Loucy (cell line): Measurements from ENCODE around the gene AGRN.

ENCODE experiments used
- H2AFZ ChIP-seq: fragments of 200-600 bp; sonication (generic); 2 replicates; pipeline ENCODE4 v1.6.0; 2016; ENCODE audit warnings: antibody characterized with exemption, mild to moderate bottlenecking, low read length, moderate library complexity
- H3F3A ChIP-seq: fragments of 200-600 bp; 2 replicates; pipeline ENCODE4 v1.6.0; 2016; ENCODE audit warnings: antibody characterized with exemption, low read depth, mild to moderate bottlenecking
- H3K27me3 ChIP-seq: fragments of 200-600 bp; sonication (generic); 2 replicates; pipeline ENCODE4 v1.6.1; 2014; ENCODE audit warnings: low read length, mild to moderate bottlenecking; ENCODE audit not compliant: insufficient read depth, poor library complexity, severe bottlenecking
- H3K36me3 ChIP-seq: fragments of 200-600 bp; sonication (generic); 2 replicates; pipeline ENCODE4 v1.6.1; 2016; ENCODE audit warnings: low read length; ENCODE audit not compliant: insufficient read depth
- H3K4me1 ChIP-seq: fragments of 200-600 bp; sonication (generic); 2 replicates; pipeline ENCODE4 v1.5.1; 2014; ENCODE audit warnings: low read length, mild to moderate bottlenecking; ENCODE audit not compliant: insufficient read depth, poor library complexity, severe bottlenecking
- H3K4me2 ChIP-seq: fragments of 200-600 bp; sonication (generic); 2 replicates; pipeline ENCODE4 v1.6.0; 2014; ENCODE audit warnings: antibody characterized with exemption, low read length, low read depth, mild to moderate bottlenecking; ENCODE audit not compliant: poor library complexity, severe bottlenecking
- H3K4me3 ChIP-seq: fragments of 200-600 bp; sonication (generic); 2 replicates; pipeline ENCODE4 v1.5.1; 2014; ENCODE audit warnings: low read length, mild to moderate bottlenecking, mixed read lengths; ENCODE audit not compliant: poor library complexity, severe bottlenecking
- H3K79me2 ChIP-seq: fragments of 200-600 bp; sonication (generic); 2 replicates; pipeline ENCODE4 v1.6.1; 2014; ENCODE audit warnings: low read length; ENCODE audit not compliant: insufficient read depth
- H3K9ac ChIP-seq: fragments of 200-600 bp; sonication (generic); 2 replicates; pipeline ENCODE4 v1.6.0; 2014; ENCODE audit warnings: mild to moderate bottlenecking, low read depth, low read length, moderate library complexity; ENCODE audit not compliant: poor library complexity, severe bottlenecking
- H3K9me2 ChIP-seq: fragments of 200-600 bp; sonication (generic); replicated peaks from 2 replicates; pipeline ENCODE4 v1.6.1; 2016; ENCODE audit warnings: low read depth, low read length, mixed read lengths
- H3K9me3 ChIP-seq: fragments of 200-600 bp; sonication (generic); 2 replicates; pipeline ENCODE4 v1.6.1; 2014; ENCODE audit warnings: mild to moderate bottlenecking, antibody characterized with exemption, low read length, low read depth; ENCODE audit not compliant: insufficient read depth
- H4K20me1 ChIP-seq: fragments of 200-600 bp; sonication (generic); 2 replicates; pipeline ENCODE4 v1.6.0; 2014; ENCODE audit warnings: antibody characterized with exemption, low read length, mild to moderate bottlenecking; ENCODE audit not compliant: insufficient read depth, poor library complexity, severe bottlenecking
- EZH2phosphoT487 ChIP-seq: fragments of 200-600 bp; IDR thresholded peaks from 2 replicates; pipeline ENCODE4 v1.6.1; 2018; ENCODE audit warnings: antibody characterized with exemption, mild to moderate bottlenecking, moderate library complexity, borderline replicate concordance
- TF ChIP-seq, protein P1 (sequence below): fragments of 200-600 bp; sonication (generic); conservative IDR thresholded peaks from 2 replicates; pipeline ENCODE4 v1.5.1; 2014; ENCODE audit warnings: mild to moderate bottlenecking, antibody characterized with exemption, low read length

Gene AGRN

DNA sequence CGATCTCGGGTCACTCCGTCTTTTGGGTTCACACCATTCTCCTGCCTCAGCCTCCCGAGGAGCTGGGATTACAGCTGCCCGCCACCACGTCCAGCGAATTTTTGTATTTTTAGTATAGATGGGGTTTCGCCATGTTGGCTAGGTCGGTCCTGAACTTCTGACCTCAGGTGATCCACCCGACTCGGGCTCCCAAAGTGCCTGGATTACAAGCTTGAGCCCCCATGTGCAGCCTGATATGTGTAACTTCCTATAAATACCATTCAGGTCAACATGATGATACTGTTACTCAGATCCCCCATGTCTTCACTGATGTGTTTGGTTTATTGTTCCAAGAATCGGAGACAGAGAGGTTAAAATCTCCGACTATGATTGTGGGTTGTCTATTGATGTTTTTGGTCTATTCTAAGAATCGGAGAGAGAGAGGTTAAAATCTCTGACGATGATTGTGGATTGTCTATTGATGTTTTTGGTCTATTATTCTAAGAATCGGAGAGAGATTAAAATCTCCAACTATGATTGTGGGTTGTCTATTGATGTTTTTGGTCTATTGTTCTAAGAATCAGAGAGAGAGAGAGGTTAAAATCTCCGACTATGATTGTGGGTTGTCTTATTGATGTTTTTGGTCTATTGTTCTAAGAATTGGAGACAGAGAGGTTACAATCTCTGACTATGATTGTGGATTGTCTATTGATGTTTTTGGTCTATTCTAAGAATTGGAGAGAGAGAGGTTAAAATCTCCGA lies 78.9 kb downstream of the AGRN start:
- H3K4me2 ChIP-seq: no peak overlapping the region
- H2AFZ ChIP-seq: no peak overlapping the region

DNA sequence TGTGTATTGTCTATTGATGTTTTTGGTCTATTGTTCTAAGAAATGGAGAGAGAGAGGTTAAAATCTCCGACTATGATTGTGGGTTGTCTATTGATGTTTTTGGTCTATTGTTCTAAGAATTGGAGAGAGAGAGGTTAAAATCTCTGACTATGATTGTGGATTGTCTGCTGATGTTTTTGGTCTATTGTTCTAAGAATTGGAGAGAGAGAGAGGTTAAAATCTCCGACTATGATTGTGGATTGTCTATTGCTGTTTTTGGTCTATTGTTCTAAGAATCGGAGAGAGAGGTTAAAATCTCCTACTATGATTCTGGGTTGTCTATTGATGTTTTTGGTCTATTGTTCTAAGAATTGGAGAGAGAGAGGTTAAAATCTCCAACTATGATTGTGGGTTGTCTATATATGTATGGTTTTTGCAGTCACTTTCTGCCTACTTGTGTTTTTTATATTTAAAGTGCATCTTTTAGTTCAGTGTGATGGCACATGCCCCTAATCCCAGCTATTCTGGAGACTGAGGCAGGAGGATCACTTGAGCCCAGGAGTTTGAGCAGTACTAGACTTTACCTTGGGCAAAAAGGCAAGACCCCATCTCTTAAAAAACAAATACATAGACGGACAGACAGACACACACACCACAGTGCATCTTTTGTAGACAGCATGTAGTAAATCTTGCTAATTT lies 79.7 kb downstream of the AGRN start:
- no peaks in the 10 kb centered on the region for H3F3A ChIP-seq
- no peaks in the 10 kb centered on the region for H4K20me1 ChIP-seq
- no peaks in the 10 kb centered on the region for H3K79me2 ChIP-seq
- no peak overlapping the region for H3K9ac ChIP-seq
- no peak for TF ChIP-seq EZH2phosphoT487
- TF ChIP-seq, protein P1, sequence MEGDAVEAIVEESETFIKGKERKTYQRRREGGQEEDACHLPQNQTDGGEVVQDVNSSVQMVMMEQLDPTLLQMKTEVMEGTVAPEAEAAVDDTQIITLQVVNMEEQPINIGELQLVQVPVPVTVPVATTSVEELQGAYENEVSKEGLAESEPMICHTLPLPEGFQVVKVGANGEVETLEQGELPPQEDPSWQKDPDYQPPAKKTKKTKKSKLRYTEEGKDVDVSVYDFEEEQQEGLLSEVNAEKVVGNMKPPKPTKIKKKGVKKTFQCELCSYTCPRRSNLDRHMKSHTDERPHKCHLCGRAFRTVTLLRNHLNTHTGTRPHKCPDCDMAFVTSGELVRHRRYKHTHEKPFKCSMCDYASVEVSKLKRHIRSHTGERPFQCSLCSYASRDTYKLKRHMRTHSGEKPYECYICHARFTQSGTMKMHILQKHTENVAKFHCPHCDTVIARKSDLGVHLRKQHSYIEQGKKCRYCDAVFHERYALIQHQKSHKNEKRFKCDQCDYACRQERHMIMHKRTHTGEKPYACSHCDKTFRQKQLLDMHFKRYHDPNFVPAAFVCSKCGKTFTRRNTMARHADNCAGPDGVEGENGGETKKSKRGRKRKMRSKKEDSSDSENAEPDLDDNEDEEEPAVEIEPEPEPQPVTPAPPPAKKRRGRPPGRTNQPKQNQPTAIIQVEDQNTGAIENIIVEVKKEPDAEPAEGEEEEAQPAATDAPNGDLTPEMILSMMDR: no peak
- peaks cover 12% of the 10 kb centered on the region for H3K4me1 ChIP-seq
- no peaks in the 10 kb centered on the region for H3K27me3 ChIP-seq
- no peak overlapping the region for H3K4me3 ChIP-seq
- H3K36me3 ChIP-seq: no peaks in the 10 kb centered on the region
- no peak overlapping the region for H2AFZ ChIP-seq
- H3K9me3 ChIP-seq: no peaks in the 10 kb centered on the region
- H3K9me2 ChIP-seq: no peaks in the 10 kb centered on the region
- no peak overlapping the region for H3K4me2 ChIP-seq

More for the DNA sequence above, 78.9 kb downstream of the AGRN start:
- no peaks in the 10 kb centered on the region for H3K27me3 ChIP-seq
- no peaks in the 10 kb centered on the region for H3K9me2 ChIP-seq
- no peak for TF ChIP-seq EZH2phosphoT487
- TF ChIP-seq, protein P1: no peak
- no peaks in the 10 kb centered on the region for H3F3A ChIP-seq
- no peaks in the 10 kb centered on the region for H4K20me1 ChIP-seq
- H3K9ac ChIP-seq: no peak overlapping the region
- H3K79me2 ChIP-seq: no peaks in the 10 kb centered on the region
- no peaks in the 10 kb centered on the region for H3K36me3 ChIP-seq
- peaks cover 4% of the 10 kb centered on the region for H3K4me1 ChIP-seq
- no peaks in the 10 kb centered on the region for H3K9me3 ChIP-seq
- no peak overlapping the region for H3K4me3 ChIP-seq

DNA sequence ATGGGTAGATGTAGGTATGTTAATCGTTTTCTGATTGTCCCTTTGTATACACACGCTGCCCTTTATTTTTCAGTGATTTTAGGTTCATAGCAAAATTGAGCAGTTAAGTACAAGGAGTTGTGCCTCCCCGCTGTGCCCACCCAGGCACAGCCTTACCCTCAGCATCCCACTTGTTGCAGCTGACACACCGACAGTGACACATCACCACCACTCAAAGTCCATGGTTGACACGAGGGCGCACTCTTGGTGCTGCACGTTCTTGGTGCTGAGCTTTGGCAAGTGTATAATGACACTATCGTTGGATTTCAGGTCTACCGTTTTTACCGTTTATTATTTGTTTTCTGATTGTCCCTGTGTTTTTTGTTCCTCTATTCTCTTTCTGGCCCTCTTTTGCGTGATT lies 80.4 kb downstream of the AGRN start:
- no peaks in the 10 kb centered on the region for H3K9me2 ChIP-seq
- TF ChIP-seq, protein P1: no peak
- no peak for TF ChIP-seq EZH2phosphoT487
- H3K4me1 ChIP-seq: peaks cover 14% of the 10 kb centered on the region
- H3K9ac ChIP-seq: no peak overlapping the region
- H3F3A ChIP-seq: no peaks in the 10 kb centered on the region
- no peak overlapping the region for H3K4me2 ChIP-seq
- no peaks in the 10 kb centered on the region for H3K36me3 ChIP-seq
- H3K4me3 ChIP-seq: no peak overlapping the region
- no peak overlapping the region for H2AFZ ChIP-seq
- no peaks in the 10 kb centered on the region for H4K20me1 ChIP-seq
- H3K27me3 ChIP-seq: no peaks in the 10 kb centered on the region
- no peaks in the 10 kb centered on the region for H3K79me2 ChIP-seq
- no peaks in the 10 kb centered on the region for H3K9me3 ChIP-seq
